Colonic mucosa (tissue), 4 donors: ENCODE measurements around the gene MIB2. TPM values are rescaled to one million over a fixed set of nuclear protein-coding genes. Genes with fewer than 3 reads are reported as not detected.

ENCODE experiments used
- DNase-seq: peaks from one replicate; pipeline ENCODE4 v3.0.0-alpha.2; 2020
- H3K27ac ChIP-seq: fragments of 200-600 bp; one replicate; pipeline ENCODE4 v1.8.0; 2021
- H3K27me3 ChIP-seq: fragments of 200-600 bp; one replicate; pipeline ENCODE4 v1.8.0; 2021
- H3K36me3 ChIP-seq: fragments of 200-600 bp; one replicate; pipeline ENCODE4 v1.8.0; 2021
- H3K4me1 ChIP-seq: fragments of 200-600 bp; one replicate; pipeline ENCODE4 v1.8.0; 2021; ENCODE audit warnings: mild to moderate bottlenecking
- H3K4me3 ChIP-seq: fragments of 200-600 bp; one replicate; pipeline ENCODE4 v1.8.0; 2021
- H3K9ac ChIP-seq, 2 donors: one replicate each; pipeline ENCODE4 v1.7.0; 2013; ENCODE audit warnings: control low read depth in 2 of 2, low read depth in 2 of 2, low read length in 2 of 2
- H3K9me3 ChIP-seq: fragments of 200-600 bp; one replicate; pipeline ENCODE4 v1.8.0; 2021
- intact Hi-C: fragments of 100-400 bp; cut with DNase I; formaldehyde crosslinking; loops from one replicate; pipeline ENCODE4 v1.14.1; 2022
- total RNA-seq, 2 donors: library from RNA; stranded (reverse); fragmentation: NEBNext Ultra II Directional in 1 of 2; extraction: Animal tissue kit (Norgen Biotek cat#: 25700) in 1 of 2; gene quantifications; one replicate each; pipeline ENCODE4 v1.2.1, GENCODE V29; 2021
- TF ChIP-seq, protein P1 (sequence below): fragments of 200-600 bp; IDR thresholded peaks from one replicate; pipeline ENCODE4 v1.8.0; 2022; ENCODE audit warnings: antibody characterized with exemption, mild to moderate bottlenecking
- donor health status: healthy.
- donor health status: DM: no; HTN: no; CAD: no.
- donor health status: DM: no; HTN: no; CAD: no.

The MIB2 gene
- total RNA-seq, result 100 to 1,000 TPM in 1 of 2 donors, 10 to 100 TPM in 1; 57.0 to 121 TPM

DNA sequence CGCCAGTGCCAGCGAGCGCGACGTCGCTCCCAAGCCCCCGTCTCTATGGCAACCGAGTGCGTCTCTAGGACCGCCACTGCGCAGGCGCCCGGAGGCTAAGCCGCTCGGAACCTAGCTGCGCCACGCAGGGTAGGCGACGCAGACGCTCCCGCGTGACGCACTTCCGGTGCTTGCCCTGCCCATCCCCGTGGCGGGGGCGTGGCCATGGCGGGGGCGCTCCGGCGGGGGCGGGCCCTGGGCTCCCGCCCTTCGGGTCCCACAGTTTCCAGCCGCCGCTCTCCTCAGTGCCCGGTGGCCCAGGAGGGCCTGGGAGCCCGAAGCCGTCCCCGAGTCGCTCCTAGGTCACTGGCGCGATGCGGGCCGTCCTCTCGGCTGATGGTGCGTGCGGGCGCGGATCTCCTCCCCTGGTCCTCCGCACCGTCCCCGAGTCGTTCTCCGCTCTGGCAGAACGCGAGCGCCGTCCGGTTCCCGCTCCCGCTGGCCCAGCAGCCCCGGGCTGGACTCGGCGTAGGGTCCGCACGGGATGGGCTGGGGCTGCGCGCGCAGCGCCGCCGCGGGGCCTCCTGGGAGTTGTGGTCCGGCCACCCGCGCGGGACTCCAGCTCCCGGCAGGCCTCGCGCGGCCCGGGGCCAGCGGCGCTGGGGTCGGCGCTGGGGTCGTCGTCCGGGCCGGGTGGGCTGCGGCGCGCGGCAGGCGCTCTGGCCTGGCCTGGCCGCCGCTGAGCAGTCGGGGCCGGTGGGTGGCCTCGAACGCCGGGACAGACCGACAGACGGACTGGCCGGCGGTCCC, at the start of gene MIB2:
TSS of gene MIB2 (plus strand) at position 245 of the 789 bp plus-strand sequence. CDS start 7,953 bp downstream, outside the sequence.
- H3K27me3 ChIP-seq, result no peaks in the 10 kb centered on the region
- TF ChIP-seq, protein P1, sequence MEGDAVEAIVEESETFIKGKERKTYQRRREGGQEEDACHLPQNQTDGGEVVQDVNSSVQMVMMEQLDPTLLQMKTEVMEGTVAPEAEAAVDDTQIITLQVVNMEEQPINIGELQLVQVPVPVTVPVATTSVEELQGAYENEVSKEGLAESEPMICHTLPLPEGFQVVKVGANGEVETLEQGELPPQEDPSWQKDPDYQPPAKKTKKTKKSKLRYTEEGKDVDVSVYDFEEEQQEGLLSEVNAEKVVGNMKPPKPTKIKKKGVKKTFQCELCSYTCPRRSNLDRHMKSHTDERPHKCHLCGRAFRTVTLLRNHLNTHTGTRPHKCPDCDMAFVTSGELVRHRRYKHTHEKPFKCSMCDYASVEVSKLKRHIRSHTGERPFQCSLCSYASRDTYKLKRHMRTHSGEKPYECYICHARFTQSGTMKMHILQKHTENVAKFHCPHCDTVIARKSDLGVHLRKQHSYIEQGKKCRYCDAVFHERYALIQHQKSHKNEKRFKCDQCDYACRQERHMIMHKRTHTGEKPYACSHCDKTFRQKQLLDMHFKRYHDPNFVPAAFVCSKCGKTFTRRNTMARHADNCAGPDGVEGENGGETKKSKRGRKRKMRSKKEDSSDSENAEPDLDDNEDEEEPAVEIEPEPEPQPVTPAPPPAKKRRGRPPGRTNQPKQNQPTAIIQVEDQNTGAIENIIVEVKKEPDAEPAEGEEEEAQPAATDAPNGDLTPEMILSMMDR, result no peak
- H3K36me3 ChIP-seq, result no peaks in the 10 kb centered on the region
- intact Hi-C loops, result no loop called here
- peak within 1 kb of the TSS; percentile 100 for H3K27ac ChIP-seq
- peak within 1 kb of the TSS; percentile 87 to 98 for H3K9ac ChIP-seq
- peak within 1 kb of the TSS; percentile 95 for H3K4me3 ChIP-seq
- DNase-seq, result peak; percentile 97
- peaks cover 14% of the 10 kb centered on the region for H3K4me1 ChIP-seq
- H3K9me3 ChIP-seq, result no peaks in the 10 kb centered on the region

DNA sequence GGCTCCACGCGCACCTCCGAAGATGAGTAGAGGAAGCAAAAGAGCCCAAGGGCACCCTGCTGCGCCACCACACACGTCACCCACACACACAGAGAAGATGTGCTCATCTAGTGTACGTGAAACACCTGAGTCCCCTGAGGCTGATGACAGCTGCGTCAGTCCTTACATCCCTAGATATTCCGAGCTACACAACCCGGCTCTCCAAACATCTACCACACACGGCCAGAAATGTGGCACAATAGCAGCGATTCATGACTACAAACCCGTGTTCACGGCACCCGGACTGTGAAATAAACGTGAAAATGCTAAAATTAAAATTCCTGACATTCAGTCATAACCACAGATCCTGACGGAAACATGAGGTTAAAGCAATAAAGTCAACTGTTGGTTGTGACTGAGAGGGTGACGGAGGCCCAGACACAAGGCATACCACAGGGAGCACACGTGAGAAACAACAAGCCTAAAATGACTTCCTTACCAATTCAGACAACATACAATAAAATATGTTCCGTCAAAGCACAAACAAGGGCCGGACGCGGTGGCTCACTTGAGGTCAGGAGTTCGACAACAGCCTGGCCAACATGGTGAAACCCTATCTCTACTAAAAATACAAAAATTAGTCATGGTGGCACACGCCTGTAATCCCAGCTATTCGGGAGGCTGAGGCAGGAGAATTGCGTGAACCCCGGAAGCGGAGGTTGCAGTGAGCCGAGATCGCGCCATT, 48.0 kb upstream of the MIB2 start:
- TF ChIP-seq, protein P1, result no peak
- no peaks in the 10 kb centered on the region for H3K9me3 ChIP-seq
- intact Hi-C loops, result no loop called here
- DNase-seq, result no peak
- peaks cover 13% of the 10 kb centered on the region for H3K36me3 ChIP-seq
- no peak overlapping the region for H3K27ac ChIP-seq
- H3K27me3 ChIP-seq, result no peaks in the 10 kb centered on the region
- H3K9ac ChIP-seq, result no peak overlapping the region
- H3K4me1 ChIP-seq, result no peaks in the 10 kb centered on the region
- no peak overlapping the region for H3K4me3 ChIP-seq

DNA sequence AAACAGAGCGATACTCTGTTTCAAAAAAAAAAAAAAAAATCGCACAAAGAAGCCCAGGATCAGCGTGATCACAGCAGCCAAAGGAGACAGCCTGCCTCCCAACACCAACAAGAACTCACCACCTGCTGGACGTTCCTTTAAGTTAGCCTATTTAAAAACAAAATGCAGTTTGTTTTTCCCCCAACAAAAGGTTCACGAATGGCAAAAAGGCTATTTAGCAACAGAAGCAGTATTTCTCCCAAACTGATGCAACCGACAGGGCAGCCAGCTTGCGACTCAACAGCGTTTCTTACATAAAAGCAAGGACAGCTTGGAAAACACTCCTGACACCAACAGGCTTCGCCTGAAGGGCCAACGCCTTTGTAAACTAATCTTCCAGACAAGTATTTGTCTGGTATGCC, 47.4 kb upstream of the MIB2 start:
- no peaks in the 10 kb centered on the region for H3K9me3 ChIP-seq
- no peaks in the 10 kb centered on the region for H3K27me3 ChIP-seq
- H3K36me3 ChIP-seq, result peaks cover 11% of the 10 kb centered on the region
- TF ChIP-seq, protein P1, result no peak
- H3K27ac ChIP-seq, result no peak overlapping the region
- H3K9ac ChIP-seq, result no peak overlapping the region
- no peak overlapping the region for H3K4me3 ChIP-seq
- DNase-seq, result no peak
- intact Hi-C loops, result no loop called here
- no peaks in the 10 kb centered on the region for H3K4me1 ChIP-seq

DNA sequence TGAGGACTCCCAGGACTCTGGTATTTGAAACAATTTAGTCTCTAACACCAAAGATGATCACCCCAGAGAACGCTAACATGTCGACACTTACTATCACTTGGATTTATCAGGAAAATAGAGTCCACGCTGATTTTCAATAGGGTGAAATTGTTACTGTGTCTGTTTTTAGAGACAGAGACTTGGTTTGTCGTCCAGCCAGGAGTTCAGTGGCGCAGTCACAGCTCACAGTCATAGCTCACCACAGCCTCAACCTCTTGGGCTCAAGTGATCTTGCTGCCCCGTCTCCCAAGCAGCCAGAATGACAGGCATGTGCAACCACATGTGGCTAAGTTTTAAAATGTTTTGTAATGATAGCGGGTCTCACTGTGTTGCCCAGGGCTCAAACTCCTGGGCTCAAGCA, 46.0 kb upstream of the MIB2 start:
- Histone ChIP-seq H3K9ac (no peak overlapping the region), H3K4me3 (no peak overlapping the region), H3K4me1 (no peaks in the 10 kb centered on the region), H3K36me3 (peaks cover 4% of the 10 kb centered on the region), H3K27me3 (no peaks in the 10 kb centered on the region), H3K9me3 (no peaks in the 10 kb centered on the region), H3K27ac (no peak overlapping the region)
- DNase-seq, result no peak
- TF ChIP-seq, protein P1, result no peak
- intact Hi-C loops, result no loop called here

DNA sequence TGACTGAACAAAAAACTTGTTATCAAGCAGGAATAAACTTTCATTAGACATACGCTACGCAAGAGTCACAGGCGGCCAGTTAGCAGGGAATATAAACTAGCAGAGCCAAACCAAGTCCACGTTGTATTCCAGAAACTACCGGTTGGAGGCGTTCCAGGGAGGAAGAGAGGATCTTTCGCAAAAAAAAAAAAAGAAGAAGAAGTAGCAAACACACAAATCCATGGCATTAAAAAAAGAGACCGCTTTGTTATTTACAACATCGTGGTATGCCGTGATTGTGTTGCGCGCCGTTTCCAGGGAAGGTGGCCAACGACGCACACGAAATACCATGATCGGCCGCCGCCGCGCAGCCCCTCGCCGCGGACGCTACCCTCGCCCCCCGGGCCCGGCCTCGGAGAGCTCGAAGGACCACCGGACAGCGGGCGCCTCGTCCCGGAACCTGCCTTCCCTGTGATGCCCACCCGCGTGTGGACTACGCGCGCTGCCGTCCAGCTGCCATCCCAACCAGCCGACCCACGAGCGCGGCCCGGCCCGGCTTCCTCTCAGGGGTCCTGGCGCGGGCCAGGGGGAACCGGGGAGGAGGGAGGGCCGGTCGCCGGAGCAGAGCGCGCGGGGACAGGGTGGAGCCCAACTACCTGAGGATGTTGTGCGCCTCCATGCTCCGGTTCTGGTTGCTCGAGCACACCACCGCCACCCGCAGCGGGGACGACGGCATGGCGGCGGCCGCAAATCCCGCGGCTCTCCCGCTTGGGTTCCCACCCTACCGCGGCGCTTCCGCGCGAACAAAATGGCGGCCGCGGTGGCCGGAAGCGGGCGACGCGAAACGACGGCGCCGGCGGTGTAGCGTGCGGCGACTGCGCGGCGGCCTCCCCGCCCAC, 41.2 kb upstream of the MIB2 start:
- H3K4me3 ChIP-seq, result peak overlapping the region; percentile 80
- H3K27ac ChIP-seq, result peak overlapping the region; percentile 95
- TF ChIP-seq, protein P1, result peak; percentile 24
- peak; percentile 63 for DNase-seq
- H3K27me3 ChIP-seq, result no peaks in the 10 kb centered on the region
- H3K36me3 ChIP-seq, result no peaks in the 10 kb centered on the region
- peak overlapping the region; percentile 91 to 98 for H3K9ac ChIP-seq
- peaks cover 8% of the 10 kb centered on the region for H3K4me1 ChIP-seq
- H3K9me3 ChIP-seq, result no peaks in the 10 kb centered on the region
- intact Hi-C loops, result no loop called here
